Right lobe of liver (tissue), 6 donors: Measurements from ENCODE around the gene CCL20. TPM values are rescaled to one million over a fixed set of nuclear protein-coding genes. Genes with fewer than 3 reads are reported as not detected.

Source experiments
- ATAC-seq, 4 donors: fragments of 200-7000 bp; cut with Tn5 transposase; one replicate each; pipeline ENCODE4 v1.9.1; 2020; ENCODE audit warnings: mild to moderate bottlenecking in 4 of 4, moderate library complexity in 4 of 4
- DNase-seq, 3 donors: peaks; one replicate each; pipeline ENCODE4 v3.0.0-alpha.2; 2020
- H3K27ac ChIP-seq, 3 donors: fragments of 200-600 bp; one replicate each; pipeline ENCODE4 v1.8.0; 2022
- H3K27me3 ChIP-seq, 2 donors: fragments of 200-600 bp; one replicate each; pipeline ENCODE4 v1.8.0; 2022
- H3K36me3 ChIP-seq, 4 donors: fragments of 200-600 bp; sonication (generic) in 1 of 4; one replicate each; pipeline versions ENCODE4 v1.5.1 to v1.8.0; 2017 to 2022; ENCODE audit warnings: control low read depth in 1 of 4
- H3K4me1 ChIP-seq, 4 donors: fragments of 200-600 bp; sonication (generic) in 1 of 4; one replicate each; pipeline versions ENCODE4 v1.5.1 to v1.8.0; 2017 to 2022; ENCODE audit warnings: control low read depth in 1 of 4
- H3K4me3 ChIP-seq, 3 donors: fragments of 200-600 bp; one replicate each; pipeline ENCODE4 v1.8.0; 2022
- H3K9me3 ChIP-seq, 4 donors: fragments of 200-600 bp; sonication (generic) in 1 of 4; one replicate each; pipeline versions ENCODE4 v1.5.1 to v1.8.0; 2017 to 2022; ENCODE audit warnings: control low read depth in 1 of 4
- POLR2A ChIP-seq: fragments of 450-650 bp; IDR thresholded peaks from one replicate; pipeline ENCODE4 v1.6.1; 2017; ENCODE audit warnings: antibody characterized with exemption, mild to moderate bottlenecking
- WGBS: methylation state at CpG from one replicate; pipeline ENCODE4 v1.1.6; 2018; ENCODE audit warnings: low coverage, low lambda C conversion rate; ENCODE audit not compliant: insufficient coverage; ENCODE audit errors: missing lambda C conversion rate; 5-methylcytosine and 5-hydroxymethylcytosine counted together
- intact Hi-C, 2 donors: fragments of 100-400 bp; cut with DNase I; formaldehyde crosslinking; loops; one replicate each; pipeline versions ENCODE4 v1.11.2 to v1.14.1; 2022
- total RNA-seq, 6 experiments: library from RNA; depleted of rRNA in 2 of 6; stranded (reverse); fragments of >200 nt in 2 of 6; fragmentation: NEBNext Ultra II Directional in 3 of 6; extraction: Animal tissue kit (Norgen Biotek cat#: 25700) in 3 of 6; gene quantifications; one replicate each; pipeline versions ENCODE4 v1.1.0 to v1.2.4, GENCODE V29; 2016 to 2023
- TF ChIP-seq, protein P1 (sequence below), 4 donors: fragments of 200-600 bp in 3 of 4; fragments of 450-650 bp in 1 of 4; IDR thresholded peaks; one replicate each; pipeline versions ENCODE4 v1.5.1 to v1.8.0; 2016 to 2022; ENCODE audit warnings: antibody characterized with exemption in 4 of 4, mild to moderate bottlenecking in 2 of 4
- donor health status: DM: no; HTN: yes; CAD: no.
- donor health status: DM: no; HTN: no; CAD: no.
- donor health status: DM: no; HTN: no; CAD: no.
- donor health status: DM: no; HTN: yes; CAD: no.
- donor health status: DM: no; HTN: yes; CAD: no.

The CCL20 gene
- total RNA-seq, 6 experiments from 2014 or later, result 0.88 to 111 (median 76.4) TPM; not detected in 2

GRCh38 chr2:227815066-227815465, 1.4 kb downstream of the CCL20 start:
- WGBS, result 41% methylated on average over 3 of the region's 3 CpGs
- H3K9me3 ChIP-seq, result no peaks in the 10 kb centered on the region
- TF ChIP-seq, protein P1, sequence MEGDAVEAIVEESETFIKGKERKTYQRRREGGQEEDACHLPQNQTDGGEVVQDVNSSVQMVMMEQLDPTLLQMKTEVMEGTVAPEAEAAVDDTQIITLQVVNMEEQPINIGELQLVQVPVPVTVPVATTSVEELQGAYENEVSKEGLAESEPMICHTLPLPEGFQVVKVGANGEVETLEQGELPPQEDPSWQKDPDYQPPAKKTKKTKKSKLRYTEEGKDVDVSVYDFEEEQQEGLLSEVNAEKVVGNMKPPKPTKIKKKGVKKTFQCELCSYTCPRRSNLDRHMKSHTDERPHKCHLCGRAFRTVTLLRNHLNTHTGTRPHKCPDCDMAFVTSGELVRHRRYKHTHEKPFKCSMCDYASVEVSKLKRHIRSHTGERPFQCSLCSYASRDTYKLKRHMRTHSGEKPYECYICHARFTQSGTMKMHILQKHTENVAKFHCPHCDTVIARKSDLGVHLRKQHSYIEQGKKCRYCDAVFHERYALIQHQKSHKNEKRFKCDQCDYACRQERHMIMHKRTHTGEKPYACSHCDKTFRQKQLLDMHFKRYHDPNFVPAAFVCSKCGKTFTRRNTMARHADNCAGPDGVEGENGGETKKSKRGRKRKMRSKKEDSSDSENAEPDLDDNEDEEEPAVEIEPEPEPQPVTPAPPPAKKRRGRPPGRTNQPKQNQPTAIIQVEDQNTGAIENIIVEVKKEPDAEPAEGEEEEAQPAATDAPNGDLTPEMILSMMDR (IDR thresholded peaks at IDR 0.05), result no peak
- no peak for TF ChIP-seq POLR2A
- H3K4me1 ChIP-seq, result peaks cover 0 to 9% (median 2%) of the 10 kb centered on the region in 4 donors
- peak overlapping the region in 1 of 3 donors; percentile 30 for H3K4me3 ChIP-seq
- intact Hi-C loops, result no loop called here
- H3K27me3 ChIP-seq, result no peaks in the 10 kb centered on the region
- DNase-seq (no peak), ATAC-seq (no peak)
- H3K27ac ChIP-seq, result no peak overlapping the region
- H3K36me3 ChIP-seq, result no peaks in the 10 kb centered on the region

GRCh38 chr2:227816507-227817294, 3.1 kb downstream of the CCL20 start:
- peak in 1 of 4 donors; percentile 32 for ATAC-seq
- TF ChIP-seq POLR2A, result no peak
- TF ChIP-seq, protein P1 (IDR thresholded peaks at IDR 0.05), result no peak
- no peaks in the 10 kb centered on the region for H3K27me3 ChIP-seq
- H3K4me3 ChIP-seq, result no peak overlapping the region
- no peak overlapping the region for H3K27ac ChIP-seq
- DNase-seq, result no peak
- H3K4me1 ChIP-seq, result peaks cover 0 to 9% (median 2%) of the 10 kb centered on the region in 4 donors
- no peaks in the 10 kb centered on the region for H3K9me3 ChIP-seq
- intact Hi-C loops, result no loop called here
- H3K36me3 ChIP-seq, result no peaks in the 10 kb centered on the region
- 87% methylated on average over 2 of the region's 2 CpGs for WGBS

DNA sequence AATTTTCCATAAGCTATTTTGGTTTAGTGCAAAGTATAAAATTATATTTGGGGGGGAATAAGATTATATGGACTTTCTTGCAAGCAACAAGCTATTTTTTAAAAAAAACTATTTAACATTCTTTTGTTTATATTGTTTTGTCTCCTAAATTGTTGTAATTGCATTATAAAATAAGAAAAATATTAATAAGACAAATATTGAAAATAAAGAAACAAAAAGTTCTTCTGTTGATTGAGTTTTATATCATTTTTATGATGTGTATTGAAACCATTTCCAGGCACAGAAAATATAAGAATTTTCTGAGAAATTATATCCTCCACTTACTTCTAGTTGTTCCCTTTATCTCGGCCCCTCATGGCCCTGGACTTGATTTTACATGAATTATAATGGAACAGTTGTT, 3.7 kb downstream of the CCL20 start:
- H3K4me1 ChIP-seq, result peaks cover 0 to 9% (median 2%) of the 10 kb centered on the region in 4 donors
- WGBS, result 45% methylated on average over 1 of the region's 1 CpG
- intact Hi-C loops, result no loop called here
- no peaks in the 10 kb centered on the region for H3K9me3 ChIP-seq
- DNase-seq (no peak), ATAC-seq (no peak)
- H3K27me3 ChIP-seq, result no peaks in the 10 kb centered on the region
- H3K27ac ChIP-seq, result no peak overlapping the region
- no peak overlapping the region for H3K4me3 ChIP-seq
- no peak for TF ChIP-seq POLR2A
- TF ChIP-seq, protein P1 (IDR thresholded peaks at IDR 0.05), result no peak
- H3K36me3 ChIP-seq, result no peaks in the 10 kb centered on the region

- H3K4me3 ChIP-seq, result no peak overlapping the region
- DNase-seq, result peak in 2 of 3 donors; percentile 53 to 85
- peak; percentile 7 to 56 (median 40) for ATAC-seq
- intact Hi-C loops, result no loop called here
- peak overlapping the region in 1 of 3 donors; percentile 33 for H3K27ac ChIP-seq
- 24% methylated on average over 10 of the region's 10 CpGs for WGBS
- TF ChIP-seq POLR2A, result no peak
- TF ChIP-seq, protein P1 (IDR thresholded peaks at IDR 0.05), result no peak
- peaks cover 0 to 9% (median under 1%) of the 10 kb centered on the region in 4 donors for H3K4me1 ChIP-seq
- no peaks in the 10 kb centered on the region for H3K27me3 ChIP-seq
- H3K9me3 ChIP-seq, result no peaks in the 10 kb centered on the region
- no peaks in the 10 kb centered on the region for H3K36me3 ChIP-seq
These were observed 4.4 kb downstream of the CCL20 start for GRCh38 chr2:227817850-227818674.
